HUDEP-2 (cell line): ENCODE results near the gene RFFL.

ENCODE experiments used
- DNase-seq, 76 experiments: peaks; one replicate each; lab custom pipeline; 2025; ENCODE audit not compliant: unreplicated experiment in 76 of 76; lab: John Stamatoyannopoulos, UW

The RFFL gene

DNA sequence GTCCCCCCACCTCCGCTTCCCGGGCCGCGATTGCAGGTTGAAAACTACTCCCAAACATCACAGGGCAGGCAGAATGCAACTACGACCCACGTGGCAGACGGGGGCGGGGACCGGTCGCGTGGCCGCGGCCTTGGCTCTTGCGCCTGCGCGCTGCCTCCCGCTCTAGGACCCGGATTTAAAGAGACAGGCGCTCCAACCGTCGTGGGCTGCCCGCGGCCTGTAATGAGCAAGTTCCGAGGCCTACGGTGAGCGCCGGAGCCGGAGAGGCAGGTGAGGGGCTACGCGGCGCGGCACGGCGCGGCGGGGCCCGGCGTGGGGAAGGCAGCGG lies 83.2 kb downstream of the RFFL start, which contains the start of gene LIG3:
LIG3 (plus strand) TSS at position 160 of the 328 bp plus-strand sequence. CDS start 2,494 bp downstream, outside the sequence.
- DNase-seq, result peak in 75 of 76 experiments; percentile 31 to 93 (median 84)

DNA sequence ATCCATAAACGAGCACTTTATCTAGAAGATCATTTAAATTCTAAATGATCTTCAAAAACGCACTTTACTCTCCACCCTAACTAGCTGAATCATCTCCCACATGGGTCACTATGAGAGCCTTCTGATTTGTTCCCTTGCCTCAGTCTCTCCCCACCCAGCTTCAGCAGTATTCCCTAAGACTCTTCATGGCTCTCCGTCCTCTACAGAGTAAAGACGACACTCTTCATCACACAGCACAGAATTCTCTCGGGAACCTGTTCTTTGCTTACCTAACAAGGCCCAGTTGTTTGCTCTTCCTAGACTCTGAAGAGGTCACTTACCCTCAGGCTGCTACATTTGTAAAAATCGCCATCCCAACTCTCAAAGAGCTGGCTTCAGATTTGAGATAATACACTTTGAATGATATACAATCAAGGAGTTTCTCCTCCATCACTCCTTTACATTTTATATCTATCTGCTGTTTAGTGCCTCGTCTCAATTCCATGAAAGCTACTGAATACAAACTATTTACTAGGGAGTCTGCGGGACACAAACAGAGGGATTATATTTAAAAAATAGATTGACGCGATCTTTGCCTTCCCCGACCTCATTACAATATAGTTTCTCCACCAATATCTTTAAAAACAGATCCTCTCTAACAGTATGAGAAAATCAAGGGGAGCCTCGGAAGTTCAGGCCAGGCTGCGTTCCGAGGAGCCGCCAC lies 83.7 kb downstream of the RFFL start:
- DNase-seq, result peak in 2 of 76 experiments; percentile 3 to 8

DNA sequence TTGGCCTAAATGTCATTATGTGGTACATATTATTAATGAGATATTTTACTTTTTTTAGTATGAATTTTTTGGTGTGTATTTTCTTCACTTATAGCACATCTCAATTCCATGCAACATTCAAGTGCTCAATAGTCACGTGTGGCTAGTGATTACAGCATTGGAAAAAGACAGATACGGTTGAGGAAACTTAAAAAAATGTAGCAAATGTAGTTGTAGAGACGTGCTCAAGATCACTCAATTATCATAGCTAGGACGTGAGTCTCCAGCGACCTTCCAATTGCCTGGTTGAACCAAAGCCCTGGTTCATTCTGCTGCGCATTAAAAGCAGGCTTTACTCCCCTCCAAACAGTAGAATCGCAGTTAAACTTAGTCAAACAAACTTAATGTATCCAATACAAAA lies 84.4 kb downstream of the RFFL start:
- no peak for DNase-seq

DNA sequence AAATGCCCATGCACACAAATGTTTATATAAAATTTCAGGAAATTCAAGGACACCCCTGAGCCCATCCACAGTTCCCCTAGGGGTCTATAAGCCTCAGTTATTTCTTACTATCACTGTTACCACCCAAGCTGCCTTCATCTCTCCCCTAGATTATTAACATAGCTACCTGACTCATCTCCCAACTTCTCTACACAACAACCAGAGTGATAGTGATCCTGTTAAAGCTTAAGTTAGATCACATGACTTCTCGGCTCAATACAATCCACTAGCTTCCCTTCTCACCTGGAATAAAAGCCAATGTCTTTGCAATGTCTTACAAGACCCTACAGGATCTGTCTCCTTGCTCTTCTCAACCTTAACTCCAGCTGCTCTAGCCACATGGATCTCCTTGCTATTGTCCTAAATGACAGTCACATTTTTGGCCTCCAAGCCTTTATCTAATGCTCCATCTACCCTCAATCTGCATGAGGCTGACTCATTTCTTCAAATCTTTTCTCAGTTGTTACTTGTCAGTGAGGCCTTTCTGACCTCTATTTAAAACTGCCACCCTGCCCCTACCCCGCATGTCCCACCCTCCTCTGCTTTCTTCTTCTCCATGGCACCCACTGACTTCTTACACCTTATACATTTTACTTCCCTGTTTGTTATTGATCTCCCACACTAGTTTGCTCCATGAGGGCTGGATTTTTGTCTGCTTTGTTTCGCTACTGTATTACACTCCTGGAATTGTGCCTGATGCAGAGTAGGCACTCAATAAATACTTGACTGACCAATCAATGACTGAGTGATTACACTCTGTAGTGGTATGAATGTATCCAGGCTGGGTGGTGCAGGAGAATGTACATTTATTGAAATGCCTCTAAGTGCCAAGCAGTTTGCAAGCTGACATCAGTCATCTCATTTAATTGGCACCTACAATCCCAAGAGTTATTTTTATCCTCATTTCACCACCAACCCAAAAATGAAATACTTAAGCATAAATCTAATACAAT lies 88.4 kb downstream of the RFFL start:
- DNase-seq, result peak in 3 of 76 experiments; percentile 7 to 28 (median 9)

DNA sequence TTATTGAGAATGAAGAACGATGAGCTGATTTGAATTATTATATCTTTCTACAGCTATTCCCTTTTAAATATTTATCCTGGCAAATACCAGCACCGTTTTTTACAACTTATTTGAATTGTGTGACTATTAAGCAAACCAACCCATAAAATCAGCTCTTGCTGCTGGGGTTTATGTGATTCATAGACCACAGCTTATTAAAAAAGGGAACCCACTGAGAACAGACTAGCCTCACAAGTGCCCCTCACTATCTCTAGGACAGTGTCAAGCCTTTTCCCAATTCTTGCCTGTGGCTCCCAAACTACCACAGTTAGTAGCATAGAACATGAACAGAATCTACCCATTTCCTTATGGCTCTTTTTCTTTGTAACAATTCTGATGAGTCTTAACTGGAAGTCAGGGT lies 89.3 kb downstream of the RFFL start:
- DNase-seq, result no peak

DNA sequence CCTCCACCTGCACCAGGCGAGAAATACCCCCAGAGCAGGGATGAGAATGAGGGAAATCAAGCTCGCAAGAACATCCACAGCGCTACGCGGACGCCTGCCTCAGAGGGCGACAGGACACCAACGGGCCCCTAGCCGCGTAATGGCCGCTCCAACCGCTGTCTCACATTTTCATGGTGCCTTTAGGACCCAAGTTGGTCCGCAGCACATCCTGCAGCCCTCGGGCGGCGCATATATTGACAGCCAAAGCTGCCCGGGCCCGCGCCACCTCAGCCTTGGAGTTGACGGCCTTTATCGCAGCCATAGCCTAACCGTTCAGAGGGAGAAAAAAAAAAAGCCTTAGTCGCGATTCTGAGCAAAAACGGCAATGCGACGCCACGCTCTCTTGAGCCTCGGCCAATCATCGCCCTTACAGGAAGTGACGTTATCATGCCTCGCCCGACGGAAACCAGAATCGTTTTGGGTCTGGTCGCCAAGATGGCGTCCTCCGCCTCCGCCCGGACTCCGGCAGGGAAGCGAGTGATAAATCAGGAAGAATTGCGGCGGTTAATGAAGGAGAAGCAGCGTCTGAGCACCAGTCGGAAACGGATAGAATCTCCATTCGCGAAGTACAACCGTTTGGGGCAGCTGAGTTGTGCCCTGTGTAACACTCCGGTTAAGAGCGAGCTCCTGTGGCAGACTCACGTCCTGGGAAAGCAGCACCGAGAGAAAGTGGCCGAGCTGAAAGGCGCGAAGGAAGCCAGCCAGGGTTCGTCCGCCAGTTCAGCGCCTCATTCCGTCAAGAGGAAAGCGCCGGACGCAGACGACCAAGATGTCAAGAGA lies 102.2 kb downstream of the RFFL start, which contains the start of the genes CCT6B and ZNF830:
CCT6B (minus strand) TSS at position 368 of the 819 bp plus-strand sequence; CDS start at position 301, 67 bp downstream.
ZNF830 (plus strand) TSS at position 448 of the 819 bp plus-strand sequence; CDS start at position 475, 27 bp downstream.
- DNase-seq, result peak in 75 of 76 experiments; percentile 44 to 92 (median 82)

DNA sequence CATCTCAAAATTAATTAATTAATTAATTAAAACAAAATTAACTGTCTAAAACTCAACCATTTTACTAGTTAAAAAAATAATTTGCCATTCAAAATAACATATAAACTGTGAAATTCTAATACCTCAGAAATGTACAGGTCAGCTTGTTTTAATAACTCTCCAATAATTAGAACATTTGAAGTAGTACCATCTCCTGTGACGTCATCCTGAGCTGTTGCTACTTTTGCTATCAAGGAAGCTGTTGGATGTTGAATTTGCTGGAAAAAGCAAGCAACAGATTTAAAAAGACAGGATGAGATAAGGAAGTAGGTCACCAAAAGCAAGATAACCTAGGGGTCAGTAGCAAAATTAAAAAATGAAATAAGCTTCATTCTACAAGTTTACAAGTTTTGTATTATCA lies 105.1 kb downstream of the RFFL start:
- no peak for DNase-seq
